ENCODE measurements around the gene CDH23. TPM values are rescaled to one million over a fixed set of nuclear protein-coding genes. Genes with fewer than 3 reads are reported as not detected.

The CDH23 gene
- polyA plus RNA-seq, 1 donor (not counting 4 experiments of a cell fraction or from before 2014, with no cell fraction given): 0.01 TPM

GRCh38 chr10:71575451-71575850 lies 178.7 kb downstream of the CDH23 start:
- Histone ChIP-seq H3K27me3 (ENCODE audit: control insufficient read depth, extremely low read depth, insufficient read depth, low read length) (peaks cover 16% of the 10 kb centered on the region), H2AFZ (ENCODE audit: control insufficient read depth, low read length) (no peak overlapping the region), H3K27ac (ENCODE audit: control insufficient read depth, insufficient read depth, low read length) (no peak overlapping the region), H3K9me3 (ENCODE audit: control insufficient read depth, low read depth, low read length) (no peaks in the 10 kb centered on the region), H3K4me1 (ENCODE audit: control insufficient read depth, extremely low read depth, insufficient read depth, low read length) (no peaks in the 10 kb centered on the region), H3K9me1 (ENCODE audit: control insufficient read depth, extremely low read depth, insufficient read depth, low read length) (no peaks in the 10 kb centered on the region), H3K9ac (ENCODE audit: control insufficient read depth, extremely low read depth, insufficient read depth, low read length) (no peak overlapping the region), H3K4me3 (ENCODE audit: control insufficient read depth in 2 of 3, extremely low read depth in 1 of 3, insufficient read depth in 2 of 3, low read depth in 1 of 3, low read length in 3 of 3) (no peak overlapping the region), H4K20me1 (ENCODE audit: control insufficient read depth, extremely low read depth, insufficient read depth, low read length) (no peaks in the 10 kb centered on the region), H3K4me2 (ENCODE audit: control insufficient read depth, extremely low read depth, insufficient read depth, low read depth, low read length) (no peak overlapping the region), H3K79me2 (ENCODE audit: control insufficient read depth, insufficient read depth, low read length) (no peaks in the 10 kb centered on the region), H3K36me3 (ENCODE audit: control insufficient read depth in 2 of 2, extremely low read depth in 1 of 2, insufficient read depth in 2 of 2, low read length in 2 of 2) (no peaks in the 10 kb centered on the region)
- dilution Hi-C loops (cut with MboI; ENCODE audit: extremely low pct_ligation_motif_present, low sequenced_read_pairs): no loop called here
- DNase-seq (ENCODE audit: low read depth, low spot score): no peak
- no peak for FAIRE-seq
- no peak for TF ChIP-seq CTCF (optimal IDR thresholded peaks at IDR 0.05 in 1 of 3, IDR thresholded peaks at IDR 0.05 in 1 of 3, conservative IDR thresholded peaks at IDR 0.05 in 1 of 3; ENCODE audit: extremely low read depth in 1 of 3, insufficient read depth in 2 of 3, low read length in 3 of 3)
- peak; percentile 39 for TF ChIP-seq EZH2 (IDR thresholded peaks at IDR 0.05; ENCODE audit: low read length)

- no peaks in the 10 kb centered on the region for H3K9me1 ChIP-seq (ENCODE audit: control insufficient read depth, extremely low read depth, insufficient read depth, low read length)
- no peaks in the 10 kb centered on the region for H3K9me3 ChIP-seq (ENCODE audit: control insufficient read depth, low read depth, low read length)
- DNase-seq (ENCODE audit: low read depth, low spot score): no peak
- FAIRE-seq: no peak
- H4K20me1 ChIP-seq (ENCODE audit: control insufficient read depth, extremely low read depth, insufficient read depth, low read length): no peaks in the 10 kb centered on the region
- peaks cover 16% of the 10 kb centered on the region for H3K27me3 ChIP-seq (ENCODE audit: control insufficient read depth, extremely low read depth, insufficient read depth, low read length)
- no peak overlapping the region for H3K27ac ChIP-seq (ENCODE audit: control insufficient read depth, insufficient read depth, low read length)
- H3K9ac ChIP-seq (ENCODE audit: control insufficient read depth, extremely low read depth, insufficient read depth, low read length): no peak overlapping the region
- no peak overlapping the region for H2AFZ ChIP-seq (ENCODE audit: control insufficient read depth, low read length)
- dilution Hi-C loops (cut with MboI; ENCODE audit: extremely low pct_ligation_motif_present, low sequenced_read_pairs): no loop called here
- no peaks in the 10 kb centered on the region for H3K36me3 ChIP-seq (ENCODE audit: control insufficient read depth in 2 of 2, extremely low read depth in 1 of 2, insufficient read depth in 2 of 2, low read length in 2 of 2)
- H3K4me3 ChIP-seq (ENCODE audit: control insufficient read depth in 2 of 3, extremely low read depth in 1 of 3, insufficient read depth in 2 of 3, low read depth in 1 of 3, low read length in 3 of 3): no peak overlapping the region
- no peaks in the 10 kb centered on the region for H3K4me1 ChIP-seq (ENCODE audit: control insufficient read depth, extremely low read depth, insufficient read depth, low read length)
- no peaks in the 10 kb centered on the region for H3K79me2 ChIP-seq (ENCODE audit: control insufficient read depth, insufficient read depth, low read length)
- no peak overlapping the region for H3K4me2 ChIP-seq (ENCODE audit: control insufficient read depth, extremely low read depth, insufficient read depth, low read depth, low read length)
- TF ChIP-seq EZH2 (IDR thresholded peaks at IDR 0.05; ENCODE audit: low read length) (no peak), CTCF (optimal IDR thresholded peaks at IDR 0.05 in 1 of 3, IDR thresholded peaks at IDR 0.05 in 1 of 3, conservative IDR thresholded peaks at IDR 0.05 in 1 of 3; ENCODE audit: extremely low read depth in 1 of 3, insufficient read depth in 2 of 3, low read length in 3 of 3) (no peak)
Observed at GRCh38 chr10:71575934-71576801, 179.4 kb downstream of the CDH23 start.
